K562 (cell line): ENCODE data around the gene ZNF615. TPM values are rescaled to one million over a fixed set of nuclear protein-coding genes. Genes with fewer than 3 reads are reported as not detected.

Source experiments
- BHLHE40 ChIP-seq: IDR thresholded peaks from 2 replicates; pipeline ENCODE4 v1.6.1; 2011; ENCODE audit warnings: low read length, improper control_type of control experiment
- CHCHD3 ChIP-seq: fragments of 250-450 bp; sonication (Bioruptor Pico); IDR thresholded peaks from 2 replicates; pipeline ENCODE4 v2.1.2; 2022; ENCODE audit warnings: mild to moderate bottlenecking
- CREB1 ChIP-seq, 2 experiments: sonication (generic) in 1 of 2; formaldehyde crosslinking in 1 of 2; IDR thresholded peaks; 2 replicates each; pipeline versions ENCODE4 v1.6.1 to v1.8.0; 2012 to 2022; ENCODE audit warnings: inconsistent platforms in 1 of 2, mild to moderate bottlenecking in 1 of 2, missing genetic modification reagents in 1 of 2, moderate library complexity in 1 of 2
- CREB5 ChIP-seq: fragments of 250-450 bp; sonication (Bioruptor Pico); IDR thresholded peaks from 2 replicates; pipeline ENCODE4 v1.5.0; 2020; ENCODE audit warnings: mild to moderate bottlenecking
- DMBX1 ChIP-seq: fragments of 250-450 bp; sonication (Bioruptor Pico); IDR thresholded peaks from 2 replicates; pipeline ENCODE4 v1.8.0; 2022; ENCODE audit warnings: inconsistent platforms, mild to moderate bottlenecking, moderate library complexity, borderline replicate concordance
- EHMT2 ChIP-seq: fragments of 450-650 bp; IDR thresholded peaks from 2 replicates; pipeline ENCODE4 v1.6.1; 2018; ENCODE audit warnings: antibody characterized with exemption
- ELF2 ChIP-seq: fragments of 250-450 bp; sonication (Bioruptor Pico); IDR thresholded peaks from 2 replicates; pipeline ENCODE4 v1.5.0; 2021; ENCODE audit warnings: mild to moderate bottlenecking
- HMGXB4 ChIP-seq: sonication (generic); formaldehyde crosslinking; IDR thresholded peaks from 2 replicates; pipeline ENCODE4 v1.8.1; 2023; ENCODE audit warnings: mild to moderate bottlenecking, missing genetic modification reagents
- KDM1A ChIP-seq, 2 experiments: fragments of 450-650 bp; IDR thresholded peaks; 2 replicates each; pipeline ENCODE4 v1.6.1; 2016; ENCODE audit warnings: mild to moderate bottlenecking in 2 of 2
- MAFF ChIP-seq: IDR thresholded peaks from 2 replicates; pipeline ENCODE4 v1.6.1; 2012; ENCODE audit warnings: low read length, improper control_type of control experiment
- MEF2D ChIP-seq: conservative IDR thresholded peaks from 2 replicates; pipeline ENCODE4 v1.6.1; 2016; ENCODE audit warnings: low read depth, missing genetic modification characterization, missing compliant biosample characterization
- MTA2 ChIP-seq: fragments of 450-650 bp; IDR thresholded peaks from 2 replicates; pipeline ENCODE4 v1.6.1; 2016; ENCODE audit warnings: low read depth
- POLR2B ChIP-seq: fragments of 450-650 bp; IDR thresholded peaks from 2 replicates; pipeline ENCODE4 v1.6.1; 2018; ENCODE audit warnings: low read depth; ENCODE audit not compliant: partially characterized antibody
- RBM15 ChIP-seq: fragments of 200-400 bp; formaldehyde crosslinking; IDR thresholded peaks from 2 replicates; pipeline ENCODE4 v1.6.1; 2018; ENCODE audit warnings: mild to moderate bottlenecking, low read length, moderate library complexity; ENCODE audit not compliant: insufficient read depth
- SIN3A ChIP-seq, 2 experiments: fragments of 150-350 bp in 1 of 2; IDR thresholded peaks; 2 replicates each; pipeline ENCODE4 v1.6.1; 2011 to 2016; ENCODE audit warnings: borderline replicate concordance in 2 of 2, low read depth in 2 of 2, low read length in 2 of 2, mild to moderate bottlenecking in 2 of 2, moderate library complexity in 2 of 2; ENCODE audit not compliant: control insufficient read depth in 1 of 2
- ZBTB17 ChIP-seq: fragments of 450-650 bp; formaldehyde crosslinking; IDR thresholded peaks from 2 replicates; pipeline ENCODE4 v1.4.0; 2020; ENCODE audit warnings: mild to moderate bottlenecking
- ZNF197 ChIP-seq: fragments of 200-800 bp; sonication (Bioruptor generic); IDR thresholded peaks from 2 replicates; pipeline ENCODE4 v1.6.1; 2016; ENCODE audit warnings: low read depth, missing genetic modification characterization, missing compliant biosample characterization
- ZNF3 ChIP-seq: fragments of 250-450 bp; sonication (Bioruptor Pico); IDR thresholded peaks from 2 replicates; pipeline ENCODE4 v1.5.0; 2021; ENCODE audit warnings: mild to moderate bottlenecking, moderate library complexity
- polyA plus RNA-seq, 8 experiments: library from polyadenylated mRNA; depleted of rRNA in 4 of 8; stranded (reverse) in 5 of 8; unstranded in 3 of 8; fragments of >200 nt; fragmentation: Nextera tagmentation in 2 of 8; fragmentation: Illumina TruSeq in 1 of 8; extraction: Ambion mirVana in 2 of 8; extraction: Trizol in 1 of 8; gene quantifications; 2 replicates each; pipeline versions ENCODE4 v1.2.1 to v1.2.3, GENCODE V29; 2011 to 2014; ENCODE audit warnings: inconsistent platforms in 1 of 8, missing spikeins in 1 of 8
- total RNA-seq, 7 experiments: library from RNA; depleted of rRNA in 6 of 7; stranded (reverse); fragments of >200 nt in 6 of 7; fragmentation: Illumina TruSeq in 2 of 7; extraction: Trizol in 2 of 7; gene quantifications; 2 replicates each; pipeline versions ENCODE4 v1.2.1 to v1.2.3, GENCODE V29; 2011 to 2021; ENCODE audit warnings: low replicate concordance in 1 of 7
- TF ChIP-seq, protein P1 (sequence below), 2 experiments: IDR thresholded peaks in 1 of 2; conservative IDR thresholded peaks in 1 of 2; 2 replicates each; pipeline ENCODE4 v1.6.1; 2016; ENCODE audit warnings: low read depth in 2 of 2, mild to moderate bottlenecking in 1 of 2, missing compliant biosample characterization in 1 of 2, missing genetic modification characterization in 1 of 2, moderate library complexity in 1 of 2

Gene ZNF615
- total and polyA plus RNA-seq, 9 of the 15 experiments (the other 6 are each of a cell fraction or from before 2014, with no cell fraction given) = 1.2 to 4.4 (median 2.7) TPM

- 0 out of 2 replicates have a peak, but pooled peaks have one; percentile 18 for TF ChIP-seq BHLHE40
- TF ChIP-seq CREB5 (CRISPR knock-in tag) = no peak
- TF ChIP-seq KDM1A (IDR thresholded peaks at IDR 0.05) = no peak
- no peak for TF ChIP-seq ZNF3 (CRISPR knock-in tag)
- no peak for TF ChIP-seq MTA2
- TF ChIP-seq MAFF = no peak
- TF ChIP-seq CHCHD3 = no peak
- no peak for TF ChIP-seq HMGXB4 (CRISPR knock-in tag)
- no peak for TF ChIP-seq EHMT2
- 0 out of 2 replicates have a peak, but pooled peaks have one; percentile 61 for TF ChIP-seq ZBTB17 (CRISPR knock-in tag)
- no peak for TF ChIP-seq RBM15
- peak; percentile 73; the same call in 1 of the 2 replicates for TF ChIP-seq MEF2D (tag)
- TF ChIP-seq POLR2B = peak; percentile 92
- TF ChIP-seq ZNF197 (CRISPR knock-in tag) = peak; percentile 88
- TF ChIP-seq CREB1 (IDR thresholded peaks at IDR 0.05) = peak; percentile 98
- peak; percentile 99 for TF ChIP-seq CREB1 (CRISPR knock-in tag; IDR thresholded peaks at IDR 0.05)
- TF ChIP-seq DMBX1 (CRISPR knock-in tag) = peak; percentile 88
- peak; percentile 77 to 84; a peak in 2 of 4 replicates for TF ChIP-seq SIN3A (IDR thresholded peaks at IDR 0.05; ENCODE audit: borderline replicate concordance in 2 of 2, control insufficient read depth in 1 of 2, low read depth in 2 of 2, low read length in 2 of 2)
- no peak for TF ChIP-seq ELF2 (CRISPR knock-in tag)
- TF ChIP-seq, protein P1, sequence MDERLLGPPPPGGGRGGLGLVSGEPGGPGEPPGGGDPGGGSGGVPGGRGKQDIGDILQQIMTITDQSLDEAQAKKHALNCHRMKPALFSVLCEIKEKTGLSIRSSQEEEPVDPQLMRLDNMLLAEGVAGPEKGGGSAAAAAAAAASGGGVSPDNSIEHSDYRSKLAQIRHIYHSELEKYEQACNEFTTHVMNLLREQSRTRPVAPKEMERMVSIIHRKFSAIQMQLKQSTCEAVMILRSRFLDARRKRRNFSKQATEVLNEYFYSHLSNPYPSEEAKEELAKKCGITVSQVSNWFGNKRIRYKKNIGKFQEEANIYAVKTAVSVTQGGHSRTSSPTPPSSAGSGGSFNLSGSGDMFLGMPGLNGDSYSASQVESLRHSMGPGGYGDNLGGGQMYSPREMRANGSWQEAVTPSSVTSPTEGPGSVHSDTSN (CRISPR knock-in tag; IDR thresholded peaks at IDR 0.05; ENCODE audit: low read depth) = no peak
- TF ChIP-seq, protein P1 (tag; conservative IDR thresholded peaks at IDR 0.05; ENCODE audit: low read depth) = peak; percentile 43; the same call in 1 of the 2 replicates
Measured at GRCh38 chr19:52028027-52028779, 20.2 kb upstream of the ZNF615 start, which contains the start of gene ZNF614 (continued).
